A673 (cell line): Measurements from ENCODE around the gene COBLL1. TPM values are rescaled to one million over a fixed set of nuclear protein-coding genes. Genes with fewer than 3 reads are reported as not detected.

Experiments used
- BruUV-seq: library from RNA; stranded (reverse); fragments of 400-500 nt; replicated peaks from 2 replicates; lab custom pipeline; 2021; lab: Mats Ljungman, UMichigan
- CTCF ChIA-PET: fragments of 300-600 bp; sonication (Branson Sonifier 250); formaldehyde crosslinking; loops from one replicate; lab custom pipeline; 2022; ENCODE audit warnings: antibody characterized with exemption; lab: Charles Lee
- POLR2A ChIA-PET: fragments of 300-600 bp; sonication (Branson Sonifier 250); formaldehyde crosslinking; loops from one replicate; lab custom pipeline; 2022; ENCODE audit warnings: antibody characterized with exemption; ENCODE audit not compliant: low non-redundant PET; lab: Charles Lee
- DNase-seq: peaks from one replicate; pipeline ENCODE4 v3.0.0-alpha.2; 2015; ENCODE audit warnings: low spot score
- H3K27ac ChIP-seq: fragments of 200-600 bp; sonication (generic); 2 replicates; pipeline ENCODE4 v1.5.1; 2016; ENCODE audit warnings: mixed run types, low read depth, mild to moderate bottlenecking, mixed read lengths, antibody characterized with exemption, low read length; ENCODE audit not compliant: poor library complexity, severe bottlenecking
- H3K27me3 ChIP-seq: fragments of 200-600 bp; sonication (generic); replicated peaks from 2 replicates; pipeline ENCODE4 v1.6.1; 2017; ENCODE audit warnings: mixed run types, low read depth, mild to moderate bottlenecking, mixed read lengths, antibody characterized with exemption, low read length; ENCODE audit not compliant: insufficient read depth, poor library complexity
- H3K36me3 ChIP-seq: fragments of 200-600 bp; sonication (generic); 2 replicates; pipeline ENCODE4 v1.6.1; 2016; ENCODE audit warnings: mixed run types, mild to moderate bottlenecking, mixed read lengths, antibody characterized with exemption, low read length; ENCODE audit not compliant: insufficient read depth, poor library complexity, severe bottlenecking
- H3K4me1 ChIP-seq: fragments of 200-600 bp; sonication (generic); 2 replicates; pipeline ENCODE4 v1.6.1; 2017; ENCODE audit warnings: mixed run types, mild to moderate bottlenecking, mixed read lengths, antibody characterized with exemption, low read length; ENCODE audit not compliant: insufficient read depth, poor library complexity, severe bottlenecking
- H3K4me3 ChIP-seq: fragments of 200-600 bp; sonication (generic); 2 replicates; pipeline ENCODE4 v1.5.1; 2016; ENCODE audit warnings: low read depth, mixed run types, mild to moderate bottlenecking, mixed read lengths, low read length; ENCODE audit not compliant: poor library complexity, severe bottlenecking
- H3K9me3 ChIP-seq: fragments of 200-600 bp; sonication (generic); 2 replicates; pipeline ENCODE4 v1.6.1; 2016; ENCODE audit warnings: mixed run types, low read depth, mild to moderate bottlenecking, mixed read lengths, antibody characterized with exemption, low read length; ENCODE audit not compliant: poor library complexity, severe bottlenecking
- EZH2 ChIP-seq: fragments of 200-600 bp; sonication (generic); IDR thresholded peaks from 2 replicates; pipeline ENCODE4 v1.6.1; 2017; ENCODE audit warnings: borderline replicate concordance, low read depth, mild to moderate bottlenecking, mixed read lengths, antibody characterized with exemption, low read length; ENCODE audit not compliant: poor library complexity, severe bottlenecking
- intact Hi-C: fragments of 100-400 bp; cut with micrococcal nuclease; formaldehyde crosslinking; loops from one replicate; pipeline ENCODE4 v1.10.0; 2022; ENCODE audit not compliant: unreplicated experiment
- total RNA-seq: library from RNA; stranded (reverse); gene quantifications from 2 replicates; pipeline ENCODE4 v1.2.3, GENCODE V29; 2021
- TF ChIP-seq, protein P1 (sequence below): fragments of 300-800, 200-600 bp; sonication (generic); conservative IDR thresholded peaks from 2 replicates; pipeline ENCODE4 v1.5.1; 2017; ENCODE audit warnings: low read depth, mild to moderate bottlenecking, antibody characterized with exemption, low read length, moderate library complexity, mixed read lengths

The COBLL1 gene
- total RNA-seq, 1 experiment from 2014 or later, result 6.6 TPM

DNA sequence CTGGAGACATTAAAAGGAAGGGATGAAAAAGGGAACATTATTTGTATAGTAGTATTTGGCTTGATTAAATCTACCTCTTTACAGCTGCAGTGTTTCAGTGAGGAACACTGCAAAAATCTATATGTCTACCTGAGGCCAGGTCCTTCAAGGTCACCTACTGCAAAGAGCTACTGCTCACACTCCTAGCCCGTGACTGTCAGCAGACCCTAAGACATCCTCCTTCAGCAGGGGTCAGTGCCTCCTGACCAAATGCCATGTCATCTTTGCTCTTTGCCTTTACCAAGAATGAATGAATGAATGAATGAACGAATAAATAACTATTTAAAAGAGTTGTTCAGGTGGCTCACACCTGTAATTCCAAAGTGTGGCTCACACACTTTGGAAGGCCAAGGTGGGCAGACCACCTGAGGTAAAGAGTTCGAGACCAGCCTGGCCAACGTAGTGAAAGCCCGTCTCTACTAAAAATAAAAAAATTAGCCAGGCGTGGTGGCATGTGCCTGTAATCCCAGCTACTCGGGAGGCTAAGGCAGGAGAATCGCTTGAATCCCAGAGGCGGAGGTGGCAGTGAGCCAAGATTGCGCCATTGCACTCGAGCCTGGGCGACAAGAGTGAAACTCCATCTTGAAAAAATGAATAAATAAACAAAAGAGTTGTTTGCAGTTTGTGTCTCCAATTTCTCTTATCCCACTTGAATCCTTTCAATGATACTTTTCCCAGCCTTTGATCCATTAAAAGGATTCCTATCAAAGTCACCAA lies 136.0 kb downstream of the COBLL1 start:
- no peaks in the 10 kb centered on the region for H3K9me3 ChIP-seq
- intact Hi-C loops, result no loop called here
- DNase-seq, result no peak
- H3K36me3 ChIP-seq, result no peaks in the 10 kb centered on the region
- no peaks in the 10 kb centered on the region for H3K4me1 ChIP-seq
- POLR2A ChIA-PET, result no interaction called here
- no peak for TF ChIP-seq EZH2
- TF ChIP-seq, protein P1, sequence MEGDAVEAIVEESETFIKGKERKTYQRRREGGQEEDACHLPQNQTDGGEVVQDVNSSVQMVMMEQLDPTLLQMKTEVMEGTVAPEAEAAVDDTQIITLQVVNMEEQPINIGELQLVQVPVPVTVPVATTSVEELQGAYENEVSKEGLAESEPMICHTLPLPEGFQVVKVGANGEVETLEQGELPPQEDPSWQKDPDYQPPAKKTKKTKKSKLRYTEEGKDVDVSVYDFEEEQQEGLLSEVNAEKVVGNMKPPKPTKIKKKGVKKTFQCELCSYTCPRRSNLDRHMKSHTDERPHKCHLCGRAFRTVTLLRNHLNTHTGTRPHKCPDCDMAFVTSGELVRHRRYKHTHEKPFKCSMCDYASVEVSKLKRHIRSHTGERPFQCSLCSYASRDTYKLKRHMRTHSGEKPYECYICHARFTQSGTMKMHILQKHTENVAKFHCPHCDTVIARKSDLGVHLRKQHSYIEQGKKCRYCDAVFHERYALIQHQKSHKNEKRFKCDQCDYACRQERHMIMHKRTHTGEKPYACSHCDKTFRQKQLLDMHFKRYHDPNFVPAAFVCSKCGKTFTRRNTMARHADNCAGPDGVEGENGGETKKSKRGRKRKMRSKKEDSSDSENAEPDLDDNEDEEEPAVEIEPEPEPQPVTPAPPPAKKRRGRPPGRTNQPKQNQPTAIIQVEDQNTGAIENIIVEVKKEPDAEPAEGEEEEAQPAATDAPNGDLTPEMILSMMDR, result no peak
- CTCF ChIA-PET, result no interaction called here
- no TSS peak for BruUV-seq
- no peak overlapping the region for H3K27ac ChIP-seq
- H3K4me3 ChIP-seq, result no peak overlapping the region
- H3K27me3 ChIP-seq, result no peaks in the 10 kb centered on the region

DNA sequence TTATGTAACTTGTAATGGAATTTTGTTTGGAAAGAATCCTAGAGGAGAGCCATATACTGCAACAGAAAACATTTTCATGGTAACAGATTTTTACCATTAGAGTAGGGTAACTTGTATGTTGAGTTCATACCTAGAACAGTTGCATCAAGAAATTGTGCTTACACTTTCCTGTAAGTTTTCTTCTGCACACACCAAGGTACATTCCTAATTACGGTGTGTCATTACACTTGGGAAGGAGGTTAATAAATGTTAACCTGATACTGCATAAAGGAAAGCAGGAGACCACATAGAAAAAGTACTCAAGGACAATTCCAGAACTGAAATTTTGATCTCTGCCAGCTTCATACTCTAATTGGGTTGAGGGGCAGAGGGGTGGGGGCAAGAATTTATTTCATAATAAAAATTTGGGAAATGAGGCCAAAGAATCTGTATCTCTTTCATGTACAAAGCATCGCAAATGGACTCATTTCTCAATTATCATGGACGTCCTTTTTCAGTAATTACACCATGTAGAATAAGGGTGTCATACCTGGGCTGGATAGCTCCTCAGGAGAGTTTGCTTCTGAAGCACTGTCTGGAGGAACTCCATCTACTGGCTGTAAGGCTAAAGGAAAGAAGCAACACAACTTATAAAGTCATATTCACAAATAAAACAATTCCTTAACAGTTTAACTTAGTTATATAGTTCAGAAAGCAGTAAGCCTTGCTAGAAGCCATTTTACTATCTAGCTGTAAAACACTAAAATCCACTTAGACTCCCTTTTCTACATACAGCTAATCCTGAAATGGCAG lies 137.5 kb downstream of the COBLL1 start:
- no peak for DNase-seq
- ChIA-PET CTCF (no interaction called here), POLR2A (no interaction called here)
- intact Hi-C loops, result no loop called here
- Histone ChIP-seq H3K27ac (no peak overlapping the region), H3K4me3 (no peak overlapping the region), H3K36me3 (no peaks in the 10 kb centered on the region), H3K9me3 (no peaks in the 10 kb centered on the region), H3K27me3 (no peaks in the 10 kb centered on the region), H3K4me1 (no peaks in the 10 kb centered on the region)
- no TSS peak for BruUV-seq
- TF ChIP-seq EZH2, result no peak
- TF ChIP-seq, protein P1, result no peak

DNA sequence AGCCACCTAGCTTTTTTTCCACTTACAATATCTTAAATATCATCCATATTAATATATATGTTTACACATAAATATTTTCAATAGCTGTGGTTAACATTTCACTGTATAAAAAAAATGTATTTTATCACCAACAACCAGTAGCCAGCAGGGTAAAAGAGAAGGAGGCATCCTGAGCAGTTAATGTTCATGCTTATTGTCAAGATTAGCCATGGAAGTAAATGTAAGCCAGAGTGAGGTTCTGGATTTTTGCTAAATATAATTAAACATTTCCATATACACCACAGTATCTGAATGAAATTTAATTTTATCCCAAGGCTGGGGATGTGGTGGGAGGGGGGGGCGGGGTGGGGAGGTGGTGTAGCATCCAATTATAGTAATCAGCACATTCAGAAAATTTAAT lies 140.1 kb downstream of the COBLL1 start:
- H3K36me3 ChIP-seq, result no peaks in the 10 kb centered on the region
- peaks cover under 1% of the 10 kb centered on the region for H3K4me1 ChIP-seq
- CTCF ChIA-PET, result no interaction called here
- no peaks in the 10 kb centered on the region for H3K9me3 ChIP-seq
- intact Hi-C loops, result no loop called here
- no peaks in the 10 kb centered on the region for H3K27me3 ChIP-seq
- no peak for DNase-seq
- H3K27ac ChIP-seq, result no peak overlapping the region
- POLR2A ChIA-PET, result no interaction called here
- TF ChIP-seq, protein P1, result no peak
- TF ChIP-seq EZH2, result no peak
- no TSS peak for BruUV-seq
- H3K4me3 ChIP-seq, result no peak overlapping the region
